ENCODE results near the gene PLCD3.

- TF ChIP-seq CTCF (IDR thresholded peaks at IDR 0.05) (peak in 2 of 3 donors; percentile 18 to 30), POLR2A (IDR thresholded peaks at IDR 0.05) (peak; percentile 99)
These were observed 16.1 kb upstream of the PLCD3 start, which contains the start of gene HEXIM1 for GRCh38 chr17:45148183-45149036.
